ENCODE data around the gene RHCE.

The RHCE gene

DNA sequence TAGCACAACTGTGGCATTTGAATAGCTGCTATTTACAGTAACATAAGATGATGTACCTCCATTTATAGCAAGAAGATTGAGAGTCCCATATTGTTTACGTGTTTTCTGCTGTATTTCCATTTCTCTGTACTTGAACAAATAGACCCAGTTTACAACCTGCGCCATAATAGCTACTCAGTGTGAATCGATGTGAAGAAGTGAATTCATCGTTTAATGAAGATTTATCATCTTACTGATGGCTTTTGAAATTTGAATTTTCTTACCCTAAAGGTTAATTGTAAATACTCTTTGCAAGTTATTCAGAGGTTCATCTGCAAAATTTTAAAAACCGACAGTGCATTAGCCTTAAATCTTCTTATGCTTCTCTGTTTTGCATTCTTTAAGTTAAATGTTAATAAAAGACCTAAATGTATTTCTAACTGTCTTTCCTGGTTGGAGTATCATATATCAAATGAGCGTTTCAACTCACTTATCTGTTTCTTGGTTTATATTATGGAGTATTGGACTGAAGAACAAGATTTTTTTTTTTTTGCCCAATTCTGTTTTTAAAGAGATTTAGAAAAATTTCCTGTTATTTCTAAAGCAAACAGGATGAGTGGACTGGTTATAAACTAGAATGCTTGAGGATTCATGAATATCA lies 12.2 kb upstream of the RHCE start:
- Histone ChIP-seq H3K4me2 (ENCODE audit: low read depth, low read length) (peak overlapping the region; percentile 82; the same call in 1 of the 2 replicates), H3K27ac (ENCODE audit: low read length) (no peak overlapping the region), H3K9me2 (replicated peaks; ENCODE audit: insufficient read depth, low read length) (no peaks in the 10 kb centered on the region), H3K36me3 (replicated peaks; ENCODE audit: insufficient read depth, low read length) (no peaks in the 10 kb centered on the region), H3K79me2 (ENCODE audit: low read length) (peaks cover 46% of the 10 kb centered on the region), H2AFZ (ENCODE audit: low read length) (no peak overlapping the region), H3K27me3 (replicated peaks; ENCODE audit: insufficient read depth, low read length) (no peaks in the 10 kb centered on the region), H3K9me3 (replicated peaks; ENCODE audit: insufficient read depth, low read length) (no peaks in the 10 kb centered on the region), H3F3A (ENCODE audit: insufficient read depth, low read length) (peaks cover 12% of the 10 kb centered on the region; the same call in 1 of the 2 replicates), H3K4me3 (ENCODE audit: low read length) (no peak overlapping the region), H4K20me1 (ENCODE audit: insufficient read depth, low read length) (no peaks in the 10 kb centered on the region), H3K4me1 (ENCODE audit: low read length) (peaks cover 22% of the 10 kb centered on the region), H3K9ac (ENCODE audit: low read length) (no peak overlapping the region)
- TF ChIP-seq EZH2phosphoT487 (IDR thresholded peaks at IDR 0.05; ENCODE audit: low read length) = no peak
- no peak for TF ChIP-seq EZH2 (optimal IDR thresholded peaks at IDR 0.05; ENCODE audit: low read depth, low read length)
- TF ChIP-seq, protein P1, sequence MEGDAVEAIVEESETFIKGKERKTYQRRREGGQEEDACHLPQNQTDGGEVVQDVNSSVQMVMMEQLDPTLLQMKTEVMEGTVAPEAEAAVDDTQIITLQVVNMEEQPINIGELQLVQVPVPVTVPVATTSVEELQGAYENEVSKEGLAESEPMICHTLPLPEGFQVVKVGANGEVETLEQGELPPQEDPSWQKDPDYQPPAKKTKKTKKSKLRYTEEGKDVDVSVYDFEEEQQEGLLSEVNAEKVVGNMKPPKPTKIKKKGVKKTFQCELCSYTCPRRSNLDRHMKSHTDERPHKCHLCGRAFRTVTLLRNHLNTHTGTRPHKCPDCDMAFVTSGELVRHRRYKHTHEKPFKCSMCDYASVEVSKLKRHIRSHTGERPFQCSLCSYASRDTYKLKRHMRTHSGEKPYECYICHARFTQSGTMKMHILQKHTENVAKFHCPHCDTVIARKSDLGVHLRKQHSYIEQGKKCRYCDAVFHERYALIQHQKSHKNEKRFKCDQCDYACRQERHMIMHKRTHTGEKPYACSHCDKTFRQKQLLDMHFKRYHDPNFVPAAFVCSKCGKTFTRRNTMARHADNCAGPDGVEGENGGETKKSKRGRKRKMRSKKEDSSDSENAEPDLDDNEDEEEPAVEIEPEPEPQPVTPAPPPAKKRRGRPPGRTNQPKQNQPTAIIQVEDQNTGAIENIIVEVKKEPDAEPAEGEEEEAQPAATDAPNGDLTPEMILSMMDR (IDR thresholded peaks at IDR 0.05; ENCODE audit: low read length) = no peak
- no peak for DNase-seq

DNA sequence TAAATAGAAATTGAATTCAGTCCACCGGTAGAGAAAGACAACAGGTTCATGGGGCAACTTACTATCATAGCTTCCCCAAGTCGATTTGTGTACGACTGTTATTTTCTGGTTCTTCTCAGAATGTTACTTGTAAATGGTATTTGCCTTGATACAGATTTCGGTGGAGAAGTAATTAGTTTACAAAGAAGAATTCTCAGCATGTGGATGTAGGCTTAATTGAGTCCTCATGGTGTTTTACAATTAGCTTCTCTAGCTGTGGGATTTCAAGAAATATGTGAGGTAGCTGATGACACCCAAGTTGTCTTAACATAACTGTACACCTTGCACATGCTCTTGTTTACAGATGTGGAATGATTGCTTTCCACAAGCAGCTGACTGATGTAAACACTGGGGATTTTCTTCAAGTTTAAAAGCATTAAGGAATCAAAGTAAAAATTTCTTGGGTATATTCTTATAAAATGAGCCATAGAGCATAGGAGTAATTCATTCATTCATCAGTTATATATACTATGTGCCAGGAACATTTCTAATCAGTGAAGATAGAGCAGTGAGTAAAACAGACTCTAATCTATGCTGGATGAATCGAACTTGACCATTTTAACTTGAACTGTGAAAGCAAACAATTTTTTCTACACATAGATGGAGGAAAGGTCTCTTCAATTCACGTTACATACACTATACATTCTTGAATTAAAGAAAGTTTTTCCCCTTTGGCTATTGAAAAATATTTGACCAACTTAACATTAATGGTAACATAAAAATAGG lies 11.5 kb upstream of the RHCE start:
- peaks cover 22% of the 10 kb centered on the region for H3K4me1 ChIP-seq (ENCODE audit: low read length)

DNA sequence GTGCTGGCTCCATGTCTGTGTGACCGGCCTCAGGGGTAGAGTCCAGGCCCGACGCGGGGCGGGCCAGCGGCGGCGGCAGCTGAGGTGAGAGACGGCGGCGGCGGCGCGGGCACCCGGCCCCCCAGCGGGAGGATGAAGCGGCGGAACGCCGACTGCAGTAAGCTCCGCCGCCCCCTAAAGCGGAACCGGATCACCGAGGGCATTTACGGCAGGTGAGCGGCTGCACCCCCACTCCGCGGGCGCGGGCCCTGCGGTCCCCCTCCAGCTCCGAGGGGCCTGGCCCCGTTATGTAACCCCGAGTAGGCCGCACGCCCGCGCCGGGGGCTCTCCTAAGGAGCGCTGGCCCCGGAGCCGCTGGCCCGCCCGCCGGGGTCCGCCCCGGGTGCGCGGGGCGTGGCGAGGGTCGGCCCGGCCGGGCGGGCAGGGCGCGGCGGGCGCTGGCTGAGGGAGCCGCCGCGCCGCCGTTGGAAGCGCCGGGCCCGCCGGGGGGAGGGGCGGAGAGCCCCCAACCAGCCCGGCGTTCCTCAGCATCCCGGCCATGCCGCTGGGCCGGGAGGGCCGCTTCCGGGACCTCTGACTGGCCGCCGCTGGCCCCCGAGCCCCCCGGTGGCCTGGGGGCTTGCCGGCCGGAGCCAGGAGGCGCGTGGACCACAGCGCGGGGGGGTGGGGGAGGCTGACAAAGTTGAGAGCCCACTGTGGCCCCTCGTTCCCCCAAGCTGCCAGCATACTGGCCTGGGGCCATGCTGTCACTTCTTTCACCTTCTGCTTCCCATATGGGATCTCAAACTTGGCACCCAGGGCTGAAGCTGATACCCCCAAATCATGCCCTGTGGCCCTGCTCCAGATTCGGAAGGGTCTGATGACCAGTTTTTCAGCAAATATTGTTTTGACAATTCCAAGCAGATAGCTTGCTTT lies 10.6 kb upstream of the RHCE start:
- no peaks in the 10 kb centered on the region for H4K20me1 ChIP-seq (ENCODE audit: insufficient read depth, low read length)
- H3K27me3 ChIP-seq (replicated peaks; ENCODE audit: insufficient read depth, low read length) = no peaks in the 10 kb centered on the region
- peak overlapping the region; percentile 82 for H3K4me2 ChIP-seq (ENCODE audit: low read depth, low read length)
- TF ChIP-seq EZH2 (optimal IDR thresholded peaks at IDR 0.05; ENCODE audit: low read depth, low read length) (no peak), EZH2phosphoT487 (IDR thresholded peaks at IDR 0.05; ENCODE audit: low read length) (no peak)
- TF ChIP-seq, protein P1 (IDR thresholded peaks at IDR 0.05; ENCODE audit: low read length) = no peak
- peak overlapping the region; percentile 61; the same call in 1 of the 2 replicates for H3K9ac ChIP-seq (ENCODE audit: low read length)
- H3K4me3 ChIP-seq (ENCODE audit: low read length) = peak overlapping the region; percentile 82
- H3K9me2 ChIP-seq (replicated peaks; ENCODE audit: insufficient read depth, low read length) = no peaks in the 10 kb centered on the region
- H3K27ac ChIP-seq (ENCODE audit: low read length) = no peak overlapping the region
- no peak for DNase-seq
- peaks cover 12% of the 10 kb centered on the region; the same call in 1 of the 2 replicates for H3F3A ChIP-seq (ENCODE audit: insufficient read depth, low read length)
- H3K36me3 ChIP-seq (replicated peaks; ENCODE audit: insufficient read depth, low read length) = no peaks in the 10 kb centered on the region
- H3K79me2 ChIP-seq (ENCODE audit: low read length) = peaks cover 29% of the 10 kb centered on the region
- peak overlapping the region; percentile 79 for H2AFZ ChIP-seq (ENCODE audit: low read length)
- no peaks in the 10 kb centered on the region for H3K9me3 ChIP-seq (replicated peaks; ENCODE audit: insufficient read depth, low read length)
- peaks cover 18% of the 10 kb centered on the region for H3K4me1 ChIP-seq (ENCODE audit: low read length)

More for the DNA sequence above, 11.5 kb upstream of the RHCE start:
- Histone ChIP-seq H3K27me3 (replicated peaks; ENCODE audit: insufficient read depth, low read length) (no peaks in the 10 kb centered on the region), H3F3A (ENCODE audit: insufficient read depth, low read length) (peaks cover 12% of the 10 kb centered on the region; the same call in 1 of the 2 replicates), H3K4me2 (ENCODE audit: low read depth, low read length) (peak overlapping the region; percentile 82), H3K9me3 (replicated peaks; ENCODE audit: insufficient read depth, low read length) (no peaks in the 10 kb centered on the region), H3K27ac (ENCODE audit: low read length) (no peak overlapping the region), H3K4me3 (ENCODE audit: low read length) (peak overlapping the region; percentile 71), H3K9me2 (replicated peaks; ENCODE audit: insufficient read depth, low read length) (no peaks in the 10 kb centered on the region), H2AFZ (ENCODE audit: low read length) (0 out of 2 replicates have a peak overlapping the region, but pooled peaks have one; percentile 32), H3K79me2 (ENCODE audit: low read length) (peaks cover 38% of the 10 kb centered on the region), H3K9ac (ENCODE audit: low read length) (peak overlapping the region; percentile 59; the same call in 1 of the 2 replicates), H4K20me1 (ENCODE audit: insufficient read depth, low read length) (no peaks in the 10 kb centered on the region), H3K36me3 (replicated peaks; ENCODE audit: insufficient read depth, low read length) (no peaks in the 10 kb centered on the region)
- no peak for DNase-seq
- TF ChIP-seq, protein P1 (IDR thresholded peaks at IDR 0.05; ENCODE audit: low read length) = no peak
- TF ChIP-seq EZH2phosphoT487 (IDR thresholded peaks at IDR 0.05; ENCODE audit: low read length) (no peak), EZH2 (optimal IDR thresholded peaks at IDR 0.05; ENCODE audit: low read depth, low read length) (no peak)
